Calu3 (cell line): ENCODE results near the gene PIEZO2. TPM values are rescaled to one million over a fixed set of nuclear protein-coding genes. Genes with fewer than 3 reads are reported as not detected.

Experiments used
- BruUV-seq: library from RNA; stranded (reverse); fragments of 400-500 nt; replicated peaks from 2 replicates; lab custom pipeline; 2021; lab: Mats Ljungman, UMichigan
- CTCF ChIA-PET: fragments of 300-600 bp; sonication (Branson Sonifier 250); formaldehyde crosslinking; loops from one replicate; lab custom pipeline; 2022; ENCODE audit warnings: antibody characterized with exemption; lab: Charles Lee
- DNase-seq: peaks from one replicate; pipeline ENCODE4 v3.0.0; 2022
- H3K27ac Mint-ChIP-seq: one replicate; pipeline ENCODE4 v1.8.0; 2022; ENCODE audit warnings: mixed read lengths; ENCODE audit not compliant: unreplicated experiment
- H3K27me3 Mint-ChIP-seq: one replicate; pipeline ENCODE4 v1.8.0; 2022; ENCODE audit warnings: mixed read lengths; ENCODE audit not compliant: unreplicated experiment
- H3K36me3 Mint-ChIP-seq: one replicate; pipeline ENCODE4 v1.8.0; 2022; ENCODE audit warnings: mild to moderate bottlenecking, moderate library complexity, mixed read lengths; ENCODE audit not compliant: insufficient read depth, unreplicated experiment
- H3K4me1 Mint-ChIP-seq: one replicate; pipeline ENCODE4 v1.8.0; 2022; ENCODE audit warnings: mild to moderate bottlenecking, low read depth, mixed read lengths; ENCODE audit not compliant: unreplicated experiment
- H3K4me3 Mint-ChIP-seq: one replicate; pipeline ENCODE4 v1.8.0; 2022; ENCODE audit warnings: mild to moderate bottlenecking, low read depth, moderate library complexity, mixed read lengths; ENCODE audit not compliant: unreplicated experiment
- H3K9me3 Mint-ChIP-seq: one replicate; pipeline ENCODE4 v1.8.0; 2022; ENCODE audit warnings: low read depth, mixed read lengths; ENCODE audit not compliant: unreplicated experiment
- CTCF ChIP-seq: fragments of 200-600 bp; IDR thresholded peaks from one replicate; pipeline ENCODE4 v1.8.0; 2022; ENCODE audit warnings: antibody characterized with exemption; ENCODE audit not compliant: unreplicated experiment
- intact Hi-C: fragments of 100-400 bp; cut with micrococcal nuclease; formaldehyde crosslinking; loops from one replicate; pipeline ENCODE4 v1.10.0; 2022; ENCODE audit not compliant: unreplicated experiment
- total RNA-seq: library from RNA; stranded (reverse); gene quantifications from 2 replicates; pipeline ENCODE4 v1.2.3, GENCODE V29; 2022

PIEZO2 gene
- total RNA-seq, 1 experiment from 2014 or later = 0.24 TPM

DNA sequence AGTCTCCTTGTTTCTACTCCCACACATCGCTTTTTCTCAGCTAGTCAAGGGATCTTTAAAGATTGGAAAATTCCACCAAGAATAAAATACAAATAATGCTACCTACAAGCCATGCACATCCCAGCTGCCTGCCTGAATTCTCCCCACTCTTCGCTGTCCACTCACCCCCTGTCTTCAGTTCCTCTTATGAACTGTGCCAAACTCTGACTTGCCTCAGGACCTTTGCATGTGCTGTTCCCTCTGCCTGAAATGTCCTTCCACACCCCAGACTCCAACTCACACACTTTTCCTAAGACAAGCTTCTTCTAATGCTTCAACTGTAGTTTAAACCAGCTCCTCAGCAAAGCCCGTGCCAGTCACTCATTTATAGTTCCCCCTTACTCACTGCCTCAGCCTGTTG is 363.6 kb downstream of the PIEZO2 start:
- BruUV-seq = no TSS peak
- CTCF ChIA-PET = interaction anchor here (0.8 kb wide), 1 partner anchor 57 kb away, joined by 3 read pairs; no protein-coding TSS in a partner anchor
- intact Hi-C loops = loop anchor here (5.0 kb wide), 1 partner anchor 223 kb away; no protein-coding TSS in a partner anchor
- no peaks in the 10 kb centered on the region for H3K9me3 Mint-ChIP-seq
- no peaks in the 10 kb centered on the region for H3K36me3 Mint-ChIP-seq
- no peaks in the 10 kb centered on the region for H3K4me1 Mint-ChIP-seq
- H3K4me3 Mint-ChIP-seq = no peak overlapping the region
- DNase-seq = no peak
- H3K27me3 Mint-ChIP-seq = peaks cover 27% of the 10 kb centered on the region
- TF ChIP-seq CTCF = no peak
- H3K27ac Mint-ChIP-seq = no peak overlapping the region

- peaks cover 33% of the 10 kb centered on the region for H3K27me3 Mint-ChIP-seq
- no TSS peak for BruUV-seq
Observed at GRCh38 chr18:10784596-10785202, 364.7 kb downstream of the PIEZO2 start.

DNA sequence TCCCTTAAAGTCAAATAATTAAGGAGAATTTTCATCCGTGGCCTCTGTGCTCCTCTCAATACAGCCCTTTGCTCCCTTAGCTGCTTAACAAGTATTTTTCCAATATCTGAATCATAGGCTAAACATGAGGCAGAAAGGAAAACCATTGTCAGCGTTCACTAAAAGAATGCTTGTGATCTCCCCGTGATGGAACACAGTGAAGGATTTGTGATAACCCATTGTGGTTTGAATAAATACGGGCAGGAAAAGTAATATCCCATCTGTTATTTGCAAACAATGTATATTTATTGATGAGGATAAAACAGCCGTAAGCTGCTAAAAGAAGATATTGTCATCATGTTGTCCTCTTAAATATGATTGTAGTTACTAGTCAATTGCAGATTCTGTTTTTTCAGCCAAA is 365.4 kb downstream of the PIEZO2 start:
- CTCF ChIA-PET = no interaction called here
- BruUV-seq = no TSS peak
- H3K36me3 Mint-ChIP-seq = no peaks in the 10 kb centered on the region
- no peaks in the 10 kb centered on the region for H3K4me1 Mint-ChIP-seq
- H3K4me3 Mint-ChIP-seq = no peak overlapping the region
- no peaks in the 10 kb centered on the region for H3K9me3 Mint-ChIP-seq
- peaks cover 41% of the 10 kb centered on the region for H3K27me3 Mint-ChIP-seq
- DNase-seq = no peak
- H3K27ac Mint-ChIP-seq = no peak overlapping the region
- no peak for TF ChIP-seq CTCF
- intact Hi-C loops = no loop called here

More at GRCh38 chr18:10784596-10785202, 364.7 kb downstream of the PIEZO2 start:
- no peak for TF ChIP-seq CTCF
- intact Hi-C loops = loop anchor here (5.0 kb wide), 1 partner anchor 222 kb away; no protein-coding TSS in a partner anchor
- CTCF ChIA-PET = no interaction called here
- Mint-ChIP-seq H3K36me3 (no peaks in the 10 kb centered on the region), H3K4me3 (no peak overlapping the region), H3K27ac (no peak overlapping the region), H3K9me3 (no peaks in the 10 kb centered on the region), H3K4me1 (no peaks in the 10 kb centered on the region)
- DNase-seq = no peak

DNA sequence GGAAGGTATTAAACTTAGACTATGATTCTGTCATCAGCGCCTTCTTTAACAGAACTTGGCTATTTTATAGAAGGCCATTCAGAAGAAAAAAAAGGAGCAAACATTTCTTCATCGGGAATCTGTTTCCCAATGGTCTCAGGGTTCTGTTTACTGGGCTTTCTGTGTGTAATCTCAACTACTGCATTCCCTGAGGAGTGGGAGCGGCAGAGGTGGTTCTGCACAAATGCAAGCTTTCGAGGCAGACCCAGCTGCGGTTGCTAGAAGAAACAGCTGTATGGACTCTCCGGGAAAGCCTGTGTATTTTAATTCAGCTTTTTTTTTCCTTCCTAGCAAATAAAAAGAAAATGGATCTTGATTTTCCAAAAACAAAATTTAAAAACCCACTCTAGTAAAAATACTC is 372.9 kb downstream of the PIEZO2 start:
- no peak for DNase-seq
- intact Hi-C loops = no loop called here
- no peak overlapping the region for H3K4me3 Mint-ChIP-seq
- H3K9me3 Mint-ChIP-seq = peaks cover 2% of the 10 kb centered on the region
- no peak for TF ChIP-seq CTCF
- no TSS peak for BruUV-seq
- H3K36me3 Mint-ChIP-seq = no peaks in the 10 kb centered on the region
- peaks cover 66% of the 10 kb centered on the region for H3K27me3 Mint-ChIP-seq
- no peaks in the 10 kb centered on the region for H3K4me1 Mint-ChIP-seq
- no peak overlapping the region for H3K27ac Mint-ChIP-seq
- CTCF ChIA-PET = interaction anchor here (0.6 to 1.0 kb wide), 3 partner anchors 9 to 245 kb away, joined by 3 to 7 read pairs (median 4); no protein-coding TSS in a partner anchor
